Stimulated activated CD8-positive, alpha-beta memory T cell treated with anti-CD3 and anti-CD28 coated beads, Interleukin-15, amount 100 ng/mL, for 4 hours (primary cell): Measurements from ENCODE around the gene ABCA1.
"Not testable (repeated sequence)": the region's sequence is repeated elsewhere in the genome, so short reads cannot be mapped to it uniquely, and the experiment has no call there.

Experiments
- DNase-seq, 2 donors: peaks; one replicate each; pipeline ENCODE4 v3.0.0-alpha.2; 2020; ENCODE audit warnings: low read depth in 2 of 2

Gene ABCA1

GRCh38 chr9:104906441-104907277 is 21.3 kb downstream of the ABCA1 start:
- DNase-seq = no peak

- DNase-seq = no peak
Observed at GRCh38 chr9:104905931-104906330, 22.0 kb downstream of the ABCA1 start.

GRCh38 chr9:104905153-104905901 is 22.6 kb downstream of the ABCA1 start:
- no peak for DNase-seq

GRCh38 chr9:104903609-104904008 is 24.3 kb downstream of the ABCA1 start:
- DNase-seq = no peak

GRCh38 chr9:104900871-104901270 is 27.1 kb downstream of the ABCA1 start:
- no peak for DNase-seq

GRCh38 chr9:104900324-104900723 is 27.6 kb downstream of the ABCA1 start:
- DNase-seq = no peak

GRCh38 chr9:104899759-104900247 is 28.2 kb downstream of the ABCA1 start:
- DNase-seq = no peak

- DNase-seq = not testable (repeated sequence)
Observed at GRCh38 chr9:104898376-104898775, 29.6 kb downstream of the ABCA1 start.

GRCh38 chr9:104896131-104896530 is 31.8 kb downstream of the ABCA1 start:
- DNase-seq = no peak

GRCh38 chr9:104895572-104895971 is 32.4 kb downstream of the ABCA1 start:
- DNase-seq = no peak

DNA sequence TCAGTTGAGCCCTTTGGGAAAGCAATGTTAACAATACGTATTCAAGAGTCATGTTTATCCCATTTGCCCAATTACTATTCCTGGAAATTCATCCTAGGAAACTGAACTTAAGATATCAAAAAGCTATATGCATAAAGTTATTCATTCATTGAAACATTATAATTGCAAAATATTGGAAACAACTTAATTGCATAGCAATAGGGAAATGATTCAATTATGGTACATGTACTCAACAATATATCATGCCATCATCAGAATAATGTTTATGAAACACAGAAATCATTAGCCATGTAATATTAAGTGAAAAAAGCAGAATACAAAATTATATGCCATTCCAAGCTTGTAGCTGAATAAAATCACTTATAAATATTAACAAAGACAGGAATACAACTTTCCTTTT is 35.3 kb downstream of the ABCA1 start:
- no peak for DNase-seq

DNA sequence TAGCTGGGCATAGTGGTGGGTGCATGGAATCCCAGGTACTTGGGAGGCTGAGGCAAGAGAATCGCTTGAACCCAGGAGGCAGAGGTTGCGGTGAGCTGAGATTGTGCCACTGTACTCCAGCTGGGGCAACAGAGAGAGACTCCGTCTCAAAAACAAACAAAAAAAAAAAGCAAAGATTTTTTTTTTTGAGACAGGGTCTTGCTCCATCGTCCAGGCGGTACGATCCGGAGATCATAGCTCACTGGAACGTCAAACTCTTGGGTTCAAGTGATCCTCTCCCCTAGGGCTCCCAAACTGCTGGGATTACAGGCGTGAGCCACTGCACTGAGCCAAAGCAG is 37.6 kb downstream of the ABCA1 start:
- no peak for DNase-seq

- no peak for DNase-seq
Observed at GRCh38 chr9:104885818-104886709, 41.9 kb downstream of the ABCA1 start.

GRCh38 chr9:104883169-104883568 is 44.8 kb downstream of the ABCA1 start:
- DNase-seq = no peak

- DNase-seq = no peak
Observed at GRCh38 chr9:104882566-104882965, 45.4 kb downstream of the ABCA1 start.

DNA sequence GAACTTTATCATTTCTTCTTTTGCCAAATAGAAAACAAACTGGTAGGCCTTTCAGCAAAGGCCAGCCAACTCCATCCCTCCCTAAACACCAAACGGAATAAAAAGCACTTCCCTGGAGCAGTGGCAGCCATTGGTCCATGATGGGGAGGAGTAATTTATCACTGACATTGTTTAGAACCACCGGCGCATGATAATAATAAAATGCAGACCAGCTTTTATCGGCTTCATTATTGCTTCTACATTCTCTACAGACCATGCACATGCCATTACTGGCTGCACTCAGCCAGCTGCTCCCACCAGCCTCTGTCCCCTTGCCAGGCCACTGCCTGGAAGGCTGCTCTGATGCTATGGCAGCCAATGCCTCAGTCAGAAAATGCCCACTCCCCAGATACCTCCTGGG is 45.9 kb downstream of the ABCA1 start:
- no peak for DNase-seq

DNA sequence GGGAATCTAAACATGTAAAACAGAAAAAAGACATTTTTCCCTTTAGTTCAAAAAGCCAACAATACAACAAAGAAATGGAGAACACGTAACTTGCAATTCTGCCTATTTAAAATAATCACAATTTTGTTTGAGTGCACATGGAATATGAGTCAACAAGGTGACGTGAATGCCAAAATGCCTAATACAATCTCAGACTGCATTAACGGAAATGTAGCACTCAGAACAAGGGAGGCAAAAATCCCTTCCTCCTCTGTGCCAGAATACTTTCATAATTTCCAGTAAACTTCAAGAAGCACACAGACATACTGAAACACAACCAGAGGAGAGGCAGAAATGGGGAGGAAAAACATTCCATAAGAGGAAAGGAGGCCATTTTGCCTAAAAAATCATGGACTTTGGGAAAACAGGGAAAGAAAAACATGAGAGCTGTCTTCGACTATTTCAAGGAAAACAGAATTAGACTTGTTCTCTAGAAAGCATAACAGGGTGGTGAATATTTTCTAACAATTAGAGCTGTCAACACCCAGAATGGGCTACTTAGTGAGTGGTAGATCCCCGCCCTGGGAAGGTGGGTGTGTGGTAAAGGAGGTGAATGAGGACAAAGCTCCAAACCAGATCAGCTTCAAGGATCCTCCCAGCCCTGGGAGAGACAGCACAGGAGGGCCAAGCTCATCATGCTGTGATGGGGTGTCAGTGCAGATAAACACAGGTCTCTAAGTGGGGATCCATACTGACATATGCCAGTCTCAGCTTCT is 48.2 kb downstream of the ABCA1 start:
- DNase-seq = no peak

DNA sequence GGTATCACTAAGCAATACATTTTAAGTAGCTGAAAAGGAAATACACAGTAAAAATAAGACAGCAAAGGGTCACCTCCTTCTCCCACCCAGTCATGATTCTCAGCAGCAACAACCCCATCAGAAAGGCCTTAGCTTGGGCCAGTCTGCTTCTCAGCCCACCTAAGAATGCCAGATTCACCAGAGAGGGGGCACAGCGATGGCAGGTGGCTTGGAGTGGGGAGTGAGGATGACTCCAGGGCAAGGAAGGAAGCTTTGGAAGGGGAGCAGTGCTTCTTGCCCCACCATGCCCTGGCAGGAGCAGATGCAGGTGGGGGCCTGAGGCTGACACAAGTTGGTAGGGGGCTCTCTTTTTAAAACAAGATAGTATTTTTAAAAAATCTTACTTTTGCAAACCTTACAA is 51.4 kb downstream of the ABCA1 start:
- DNase-seq = no peak

DNA sequence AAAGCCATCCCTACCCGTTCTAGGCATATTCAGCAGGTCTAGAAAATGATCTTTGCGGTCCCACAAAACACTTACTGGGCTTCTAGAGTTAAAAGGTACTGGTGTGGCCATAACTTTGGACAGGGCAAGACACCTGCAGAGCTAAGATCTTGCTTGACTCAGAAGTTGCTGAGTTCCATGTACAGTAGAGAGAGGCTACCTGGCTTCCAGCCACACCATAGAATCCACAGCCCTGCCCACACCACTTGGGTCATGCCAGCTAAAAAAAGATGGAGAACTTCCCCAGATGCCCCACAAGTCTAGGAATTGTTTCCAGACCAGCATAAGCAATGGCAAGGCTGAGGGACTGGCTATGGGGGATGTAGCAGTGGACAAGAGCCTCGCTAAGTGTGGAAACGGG is 52.1 kb downstream of the ABCA1 start:
- no peak for DNase-seq

- no peak for DNase-seq
Observed at GRCh38 chr9:104875320-104875719, 52.6 kb downstream of the ABCA1 start.

- DNase-seq = no peak
Observed at GRCh38 chr9:104873489-104873850, 54.5 kb downstream of the ABCA1 start.
